Keratinocyte (primary cell): ENCODE measurements around the gene ZNF799. TPM values are rescaled to one million over a fixed set of nuclear protein-coding genes. Genes with fewer than 3 reads are reported as not detected.

Experiments
- DNase-seq: peaks from one replicate; pipeline ENCODE4 v3.0.0-alpha.2; 2011; ENCODE audit warnings: low read depth, missing footprints, low spot score
- FAIRE-seq: peaks from 2 replicates; lab custom pipeline; 2011; peaks lifted over from hg19 to GRCh38; lab: Jason Lieb, UNC
- H2AFZ ChIP-seq: 2 replicates; pipeline ENCODE4 v1.6.0; 2012; ENCODE audit warnings: low read length, control low read depth, inconsistent platforms; ENCODE audit not compliant: control insufficient read depth
- H3K27ac ChIP-seq: 2 replicates; pipeline ENCODE4 v1.5.1; 2011; ENCODE audit warnings: low read length; ENCODE audit not compliant: control insufficient read depth, insufficient read depth
- H3K27me3 ChIP-seq: 3 replicates; pipeline ENCODE4 v1.6.0; 2011; ENCODE audit warnings: low read length; ENCODE audit not compliant: control insufficient read depth, insufficient read depth; ENCODE audit errors: extremely low read depth
- H3K36me3 ChIP-seq, 2 experiments: 2 replicates in 1 of 2; 3 replicates in 1 of 2; pipeline ENCODE4 v1.5.1; 2011; ENCODE audit warnings: low read length in 2 of 2, mild to moderate bottlenecking in 1 of 2; ENCODE audit not compliant: control insufficient read depth in 2 of 2, insufficient read depth in 2 of 2; ENCODE audit errors: extremely low read depth in 1 of 2
- H3K4me1 ChIP-seq: 3 replicates; pipeline ENCODE4 v1.5.1; 2011; ENCODE audit warnings: low read length; ENCODE audit not compliant: control insufficient read depth, insufficient read depth; ENCODE audit errors: extremely low read depth
- H3K4me2 ChIP-seq: 3 replicates; pipeline ENCODE4 v1.6.0; 2011; ENCODE audit warnings: low read depth, low read length; ENCODE audit not compliant: control insufficient read depth, insufficient read depth; ENCODE audit errors: extremely low read depth
- H3K4me3 ChIP-seq, 3 experiments: fragments of 200-600 bp in 1 of 3; sonication (generic) in 1 of 3; 2 replicates in 2 of 3; 3 replicates in 1 of 3; pipeline ENCODE4 v1.5.1; 2011 to 2016; ENCODE audit warnings: low read length in 3 of 3, mild to moderate bottlenecking in 3 of 3, control low read depth in 2 of 3, inconsistent platforms in 1 of 3, low read depth in 1 of 3, mixed read lengths in 1 of 3, mixed run types in 1 of 3, moderate library complexity in 1 of 3; ENCODE audit not compliant: control insufficient read depth in 2 of 3, insufficient read depth in 2 of 3; ENCODE audit errors: extremely low read depth in 1 of 3
- H3K79me2 ChIP-seq: 2 replicates; pipeline ENCODE4 v1.6.0; 2012; ENCODE audit warnings: low read length; ENCODE audit not compliant: control insufficient read depth, insufficient read depth
- H3K9ac ChIP-seq: 3 replicates; pipeline ENCODE4 v1.6.0; 2011; ENCODE audit warnings: low read length; ENCODE audit not compliant: control insufficient read depth, insufficient read depth; ENCODE audit errors: extremely low read depth
- H3K9me1 ChIP-seq: 3 replicates; pipeline ENCODE4 v1.6.0; 2011; ENCODE audit warnings: low read length; ENCODE audit not compliant: control insufficient read depth, insufficient read depth; ENCODE audit errors: extremely low read depth
- H3K9me3 ChIP-seq: 2 replicates; pipeline ENCODE4 v1.5.1; 2012; ENCODE audit warnings: low read depth, low read length; ENCODE audit not compliant: control insufficient read depth
- H4K20me1 ChIP-seq: 3 replicates; pipeline ENCODE4 v1.6.0; 2011; ENCODE audit warnings: low read length; ENCODE audit not compliant: control insufficient read depth, insufficient read depth; ENCODE audit errors: extremely low read depth
- CTCF ChIP-seq, 3 experiments: IDR thresholded peaks in 1 of 3; conservative IDR thresholded peaks in 1 of 3; optimal IDR thresholded peaks in 1 of 3; 2 replicates in 2 of 3; 3 replicates in 1 of 3; pipeline versions ENCODE3 to v1.5.1; 2011; ENCODE audit warnings: low read length in 3 of 3, mild to moderate bottlenecking in 3 of 3, moderate library complexity in 2 of 3, control low read depth in 1 of 3, inconsistent platforms in 1 of 3; ENCODE audit not compliant: insufficient read depth in 2 of 3; ENCODE audit errors: extremely low read depth in 1 of 3
- EZH2 ChIP-seq: IDR thresholded peaks from one replicate; pipeline ENCODE4 v1.6.1; 2012; ENCODE audit warnings: inconsistent platforms, mild to moderate bottlenecking, low read length, moderate library complexity
- dilution Hi-C: fragments of 300-500 bp; cut with MboI; formaldehyde crosslinking; loops from one replicate; pipeline ENCODE4 v1.7.0; 2020; ENCODE audit warnings: low sequenced_read_pairs; ENCODE audit not compliant: extremely low pct_ligation_motif_present
- polyA minus RNA-seq, 3 experiments: library from RNA; depleted of rRNA, polyadenylated mRNA; stranded (reverse); fragments of >200 nt; gene quantifications; 1 replicate in 1 of 3; 2 replicates in 1 of 3; 3 replicates in 1 of 3; pipeline ENCODE4 v1.2.3, GENCODE V29; 2011
- polyA plus RNA-seq, 5 experiments: library from polyadenylated mRNA; depleted of rRNA in 3 of 5; stranded (reverse) in 3 of 5; stranded (forward) in 1 of 5; unstranded in 1 of 5; fragments of >200 nt; gene quantifications; 1 replicate in 1 of 5; 2 replicates in 3 of 5; 3 replicates in 1 of 5; pipeline versions ENCODE4 v1.2.1 to v1.2.3, GENCODE V29; 2011 to 2012; ENCODE audit warnings: missing spikeins in 2 of 5, low read depth in 1 of 5, low replicate concordance in 1 of 5

The ZNF799 gene
- polyA plus RNA-seq (1.6 to 3.1 TPM (median 2.2 TPM) in 3 replicates), polyA minus RNA-seq (0.49 to 3.6 TPM (median 1.4 TPM) in 3 replicates)
- 1.7 TPM for polyA plus RNA-seq (2011; ENCODE audit: low read depth)
- polyA plus RNA-seq (2011; cell fraction: cytosol; rRNA removed) = 0.95 and 1.8 TPM in 2 replicates
- polyA plus RNA-seq (2011; cell fraction: nucleus; rRNA removed) = 4.8 and 5.0 TPM in 2 replicates
- 1.2 and 1.7 TPM in 2 replicates for polyA plus RNA-seq (2012; ENCODE audit: low replicate concordance)
- polyA minus RNA-seq (2011; cell fraction: cytosol; rRNA and poly(A)+ RNA removed) = 1.3 TPM
- 4.1 and 6.9 TPM in 2 replicates for polyA minus RNA-seq (2011; cell fraction: nucleus; rRNA and poly(A)+ RNA removed)

DNA sequence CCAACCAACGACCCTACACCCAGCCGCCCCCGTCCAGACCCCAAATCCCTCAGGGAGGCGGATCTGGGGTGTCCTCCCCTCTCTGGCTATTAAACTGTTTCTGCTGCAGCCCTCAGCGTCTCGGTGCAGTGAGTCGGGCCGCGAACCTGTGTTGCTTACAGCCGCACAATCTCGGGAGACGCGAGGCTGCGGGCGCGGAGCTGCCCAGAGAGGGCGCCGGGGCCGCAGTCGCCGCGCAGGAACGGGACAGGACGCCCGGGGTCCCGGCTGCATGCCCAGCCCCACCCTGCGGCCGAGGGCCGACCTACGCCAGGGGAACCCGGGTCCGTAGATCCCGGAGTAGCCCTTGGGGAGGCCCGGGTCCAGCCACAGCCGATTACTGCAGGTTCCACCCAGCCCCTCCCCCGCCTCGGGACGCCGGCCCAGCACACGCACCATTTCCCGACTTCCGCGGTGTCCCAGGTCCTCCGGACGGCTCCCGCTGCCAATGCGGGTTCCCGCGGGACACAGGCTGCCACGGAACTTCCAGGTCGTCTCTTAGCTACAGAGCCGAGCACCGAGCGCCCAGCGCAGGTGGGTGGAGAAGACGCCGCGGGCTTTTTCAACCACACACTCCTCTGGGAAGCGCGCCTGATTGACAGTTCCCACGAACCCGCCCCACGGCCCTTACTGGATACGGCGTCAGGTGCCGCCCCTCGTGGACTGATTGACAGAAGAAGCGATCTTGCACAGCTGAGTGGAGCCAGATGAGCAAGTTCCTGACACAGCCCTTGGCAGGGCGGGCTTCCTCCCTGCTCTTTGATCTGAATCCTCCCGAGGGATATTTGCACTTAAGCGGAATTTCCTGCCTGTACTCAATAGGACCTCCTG is at the start of gene ZNF799:
Gene ZNF799, minus strand, starts transcription at position 639 of the 870 bp plus-strand sequence. Its CDS starts 201 bp downstream, at position 438.
- TF ChIP-seq CTCF (optimal IDR thresholded peaks at IDR 0.05 in 1 of 3, IDR thresholded peaks at IDR 0.05 in 1 of 3, conservative IDR thresholded peaks at IDR 0.05 in 1 of 3; ENCODE audit: extremely low read depth in 1 of 3, insufficient read depth in 2 of 3, low read length in 3 of 3) (no peak), EZH2 (no peak)
- H3K4me1 ChIP-seq = no peaks in the 10 kb centered on the region
- peaks cover 5% of the 10 kb centered on the region for H3K79me2 ChIP-seq
- peak within 1 kb of the TSS; percentile 80 for H3K4me2 ChIP-seq
- H3K9me1 ChIP-seq = no peaks in the 10 kb centered on the region
- H3K4me3 ChIP-seq = peak within 1 kb of the TSS; percentile 71 to 90 (median 78)
- dilution Hi-C loops = no loop called here
- peak; percentile 96 for FAIRE-seq
- H3K36me3 ChIP-seq = no peaks in the 10 kb centered on the region
- H3K9me3 ChIP-seq = no peaks in the 10 kb centered on the region
- peak within 1 kb of the TSS; percentile 57 for H3K27ac ChIP-seq
- peak within 1 kb of the TSS; percentile 81 for H3K9ac ChIP-seq
- peak; percentile 79 for DNase-seq
- H3K27me3 ChIP-seq = no peaks in the 10 kb centered on the region
- no peaks in the 10 kb centered on the region for H4K20me1 ChIP-seq
- peak within 1 kb of the TSS; percentile 88 for H2AFZ ChIP-seq

GRCh38 chr19:12450844-12451243 is 49.8 kb upstream of the ZNF799 start:
- no peaks in the 10 kb centered on the region for H4K20me1 ChIP-seq
- no peak overlapping the region for H3K4me2 ChIP-seq
- no peaks in the 10 kb centered on the region for H3K9me1 ChIP-seq
- no peak overlapping the region for H3K4me3 ChIP-seq
- H3K9ac ChIP-seq = no peak overlapping the region
- no peaks in the 10 kb centered on the region for H3K79me2 ChIP-seq
- dilution Hi-C loops = no loop called here
- peaks cover 5% of the 10 kb centered on the region for H3K9me3 ChIP-seq
- no peaks in the 10 kb centered on the region for H3K27me3 ChIP-seq
- no peaks in the 10 kb centered on the region for H3K4me1 ChIP-seq
- no peaks in the 10 kb centered on the region for H3K36me3 ChIP-seq
- no peak overlapping the region for H3K27ac ChIP-seq
- no peak overlapping the region for H2AFZ ChIP-seq
- FAIRE-seq = no peak
- TF ChIP-seq CTCF (optimal IDR thresholded peaks at IDR 0.05 in 1 of 3, IDR thresholded peaks at IDR 0.05 in 1 of 3, conservative IDR thresholded peaks at IDR 0.05 in 1 of 3; ENCODE audit: extremely low read depth in 1 of 3, insufficient read depth in 2 of 3, low read length in 3 of 3) = no peak
- no peak for TF ChIP-seq EZH2
- DNase-seq = no peak
